WTC11 (cell line): ENCODE measurements around the gene SLC38A10. TPM values are rescaled to one million over a fixed set of nuclear protein-coding genes. Genes with fewer than 3 reads are reported as not detected.

ENCODE experiments used
- CBFB ChIP-seq: sonication (generic); formaldehyde crosslinking; IDR thresholded peaks from 2 replicates; pipeline ENCODE4 v1.8.1; 2022; ENCODE audit warnings: mild to moderate bottlenecking, low read depth, missing genetic modification reagents
- EMX1 ChIP-seq: fragments of 250-450 bp; sonication (Bioruptor Pico); IDR thresholded peaks from 2 replicates; pipeline ENCODE4 v1.8.0; 2021; ENCODE audit warnings: mild to moderate bottlenecking
- ESRRA ChIP-seq: sonication (generic); formaldehyde crosslinking; IDR thresholded peaks from 2 replicates; pipeline ENCODE4 v1.8.1; 2022; ENCODE audit warnings: mild to moderate bottlenecking, missing genetic modification reagents, borderline replicate concordance
- FOXK1 ChIP-seq: sonication (generic); formaldehyde crosslinking; IDR thresholded peaks from 2 replicates; pipeline ENCODE4 v1.8.0; 2022; ENCODE audit warnings: mild to moderate bottlenecking, moderate library complexity, missing genetic modification reagents
- FOXP1 ChIP-seq: sonication (generic); formaldehyde crosslinking; IDR thresholded peaks from 2 replicates; pipeline ENCODE4 v1.8.0; 2022; ENCODE audit warnings: missing genetic modification reagents, mild to moderate bottlenecking, moderate library complexity, borderline replicate concordance
- GABPB1 ChIP-seq: sonication (generic); formaldehyde crosslinking; IDR thresholded peaks from 2 replicates; pipeline ENCODE4 v1.8.1; 2023; ENCODE audit warnings: mild to moderate bottlenecking, missing genetic modification reagents
- HMGA2 ChIP-seq: fragments of 250-450 bp; sonication (Bioruptor Pico); IDR thresholded peaks from 2 replicates; pipeline ENCODE4 v1.4.0; 2021; ENCODE audit warnings: mild to moderate bottlenecking, moderate library complexity
- JUN ChIP-seq: sonication (generic); formaldehyde crosslinking; IDR thresholded peaks from 2 replicates; pipeline ENCODE4 v1.8.0; 2023; ENCODE audit warnings: mild to moderate bottlenecking, missing genetic modification reagents
- MXD4 ChIP-seq: fragments of 250-450 bp; sonication (Bioruptor Pico); IDR thresholded peaks from 2 replicates; pipeline ENCODE4 v1.8.0; 2021; ENCODE audit warnings: mild to moderate bottlenecking, moderate library complexity, borderline replicate concordance
- MYBL2 ChIP-seq: sonication (generic); formaldehyde crosslinking; IDR thresholded peaks from 2 replicates; pipeline ENCODE4 v1.8.1; 2023; ENCODE audit warnings: mild to moderate bottlenecking, moderate library complexity, missing genetic modification reagents
- NFATC4 ChIP-seq: fragments of 250-450 bp; sonication (Bioruptor Pico); IDR thresholded peaks from 2 replicates; pipeline ENCODE4 v1.9.0; 2021; ENCODE audit warnings: mild to moderate bottlenecking
- NFE2L1 ChIP-seq: sonication (generic); formaldehyde crosslinking; IDR thresholded peaks from 2 replicates; pipeline ENCODE4 v1.8.1; 2023; ENCODE audit warnings: missing genetic modification reagents
- NFYB ChIP-seq: sonication (generic); formaldehyde crosslinking; conservative IDR thresholded peaks from 2 replicates; pipeline ENCODE4 v1.8.0; 2022; ENCODE audit warnings: low read depth, missing genetic modification reagents
- NR1H2 ChIP-seq: sonication (generic); formaldehyde crosslinking; IDR thresholded peaks from 2 replicates; pipeline ENCODE4 v1.9.0; 2021; ENCODE audit warnings: mild to moderate bottlenecking, moderate library complexity, missing genetic modification reagents
- NR3C1 ChIP-seq: sonication (generic); formaldehyde crosslinking; conservative IDR thresholded peaks from 2 replicates; pipeline ENCODE4 v1.8.1; 2023; ENCODE audit warnings: low read depth, mild to moderate bottlenecking, missing genetic modification reagents
- SMAD3 ChIP-seq: sonication (generic); formaldehyde crosslinking; IDR thresholded peaks from 2 replicates; pipeline ENCODE4 v1.8.0; 2022; ENCODE audit warnings: missing genetic modification reagents, mild to moderate bottlenecking, borderline replicate concordance
- SOX15 ChIP-seq: fragments of 250-450 bp; sonication (Bioruptor Pico); IDR thresholded peaks from 2 replicates; pipeline ENCODE4 v1.9.0; 2021; ENCODE audit warnings: mild to moderate bottlenecking
- TEAD1 ChIP-seq: sonication (generic); formaldehyde crosslinking; IDR thresholded peaks from 2 replicates; pipeline ENCODE4 v1.8.0; 2022; ENCODE audit warnings: mild to moderate bottlenecking, missing genetic modification reagents
- ZBTB21 ChIP-seq: sonication (generic); formaldehyde crosslinking; IDR thresholded peaks from 2 replicates; pipeline ENCODE4 v1.8.1; 2023; ENCODE audit warnings: mild to moderate bottlenecking, missing genetic modification reagents, borderline replicate concordance
- ZNF232 ChIP-seq: sonication (generic); formaldehyde crosslinking; IDR thresholded peaks from 2 replicates; pipeline ENCODE4 v1.8.0; 2022; ENCODE audit warnings: mild to moderate bottlenecking, missing genetic modification reagents
- ZNF317 ChIP-seq: sonication (generic); formaldehyde crosslinking; IDR thresholded peaks from 2 replicates; pipeline ENCODE4 v1.8.1; 2023; ENCODE audit warnings: low read depth, mild to moderate bottlenecking, moderate library complexity, missing genetic modification reagents, borderline replicate concordance
- ZNF396 ChIP-seq: fragments of 250-450 bp; sonication (Bioruptor Pico); IDR thresholded peaks from 2 replicates; pipeline ENCODE4 v1.8.0; 2021; ENCODE audit warnings: mild to moderate bottlenecking, moderate library complexity, borderline replicate concordance
- ZNF416 ChIP-seq: fragments of 250-450 bp; sonication (Bioruptor Pico); IDR thresholded peaks from 2 replicates; pipeline ENCODE4 v1.9.0; 2021; ENCODE audit warnings: mild to moderate bottlenecking, inconsistent platforms
- total RNA-seq: library from RNA; stranded (reverse); gene quantifications from 3 replicates; pipeline ENCODE4 v1.2.3, GENCODE V29; 2021
- TF ChIP-seq, protein P1 (sequence below): fragments of 250-450 bp; sonication (Bioruptor Pico); conservative IDR thresholded peaks from 2 replicates; pipeline ENCODE4 v1.9.0; 2021; ENCODE audit warnings: mild to moderate bottlenecking
- TF ChIP-seq, protein P2 (sequence below): sonication (generic); formaldehyde crosslinking; IDR thresholded peaks from 2 replicates; pipeline ENCODE4 v1.8.0; 2023; ENCODE audit warnings: missing genetic modification reagents
- TF ChIP-seq, protein P3 (sequence below): fragments of 250-450 bp; sonication (Bioruptor Pico); IDR thresholded peaks from 2 replicates; pipeline ENCODE4 v1.8.0; 2021; ENCODE audit warnings: mild to moderate bottlenecking
- TF ChIP-seq, protein P4 (sequence below): sonication (generic); formaldehyde crosslinking; IDR thresholded peaks from 2 replicates; pipeline ENCODE4 v1.8.0; 2022; ENCODE audit warnings: mild to moderate bottlenecking, missing genetic modification reagents
- TF ChIP-seq, protein P5 (sequence below): sonication (generic); formaldehyde crosslinking; conservative IDR thresholded peaks from 2 replicates; pipeline ENCODE4 v1.8.1; 2022; ENCODE audit warnings: mild to moderate bottlenecking, missing genetic modification reagents
- TF ChIP-seq, protein P6 (sequence below): sonication (generic); formaldehyde crosslinking; IDR thresholded peaks from 2 replicates; pipeline ENCODE4 v1.8.0; 2022; ENCODE audit warnings: mild to moderate bottlenecking, missing genetic modification reagents
- TF ChIP-seq, protein P7 (sequence below): sonication (generic); formaldehyde crosslinking; IDR thresholded peaks from 2 replicates; pipeline ENCODE4 v1.8.1; 2023; ENCODE audit warnings: mild to moderate bottlenecking, moderate library complexity, missing genetic modification reagents
- TF ChIP-seq, protein P8 (sequence below): sonication (generic); formaldehyde crosslinking; IDR thresholded peaks from 2 replicates; pipeline ENCODE4 v1.8.1; 2022; ENCODE audit warnings: low read depth, missing genetic modification reagents, borderline replicate concordance

Gene SLC38A10
- total RNA-seq, 1 experiment from 2014 or later = 47.0 TPM

DNA sequence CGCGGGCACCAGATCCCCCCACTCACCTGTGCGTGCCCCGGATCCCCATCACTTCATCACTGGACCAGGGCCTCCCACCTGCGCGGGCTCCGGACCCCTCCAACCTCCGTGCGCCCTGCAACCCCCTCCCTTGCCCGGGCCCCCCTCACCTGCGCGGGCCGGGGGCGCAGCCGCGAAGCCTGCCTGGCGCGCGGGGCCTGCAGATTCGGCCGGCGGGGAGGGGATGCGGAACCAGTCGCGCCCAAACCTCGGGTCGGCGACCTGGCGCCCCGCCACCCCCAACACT, 72.5 kb downstream of the SLC38A10 start (continued):
- TF ChIP-seq, protein P1, sequence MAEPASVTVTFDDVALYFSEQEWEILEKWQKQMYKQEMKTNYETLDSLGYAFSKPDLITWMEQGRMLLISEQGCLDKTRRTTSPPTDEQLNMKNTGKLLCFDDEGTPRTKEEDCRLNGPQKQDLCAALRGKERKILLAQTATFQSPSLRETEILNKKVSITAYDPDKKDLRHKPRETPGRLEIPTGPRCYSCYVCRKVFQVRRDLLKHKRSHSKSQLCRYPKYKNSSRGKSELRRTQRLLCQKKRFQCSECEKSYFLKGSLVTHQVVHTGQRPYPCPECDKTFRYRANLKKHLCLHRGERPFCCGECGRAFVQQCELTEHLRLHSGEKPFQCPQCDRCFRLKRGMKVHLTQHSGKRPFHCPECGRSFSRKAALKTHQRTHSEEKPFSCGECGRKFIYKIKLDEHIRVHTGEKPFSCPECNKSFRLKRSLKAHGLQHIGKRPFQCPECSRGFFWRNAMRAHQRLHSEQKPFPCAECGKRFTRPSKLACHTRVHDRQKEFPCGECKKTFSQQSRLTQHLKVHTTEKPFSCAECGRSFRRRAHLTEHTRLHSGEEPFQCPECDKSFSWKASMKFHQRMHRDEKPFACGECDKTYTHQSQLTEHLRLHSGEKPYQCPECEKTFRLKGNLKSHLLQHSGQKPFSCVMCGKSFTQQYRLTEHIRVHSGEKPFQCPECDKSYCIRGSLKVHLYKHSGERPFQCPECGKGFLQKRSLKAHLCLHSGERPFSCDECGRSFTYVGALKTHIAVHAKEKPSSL (CRISPR knock-in tag) = no peak
- TF ChIP-seq HMGA2 (CRISPR knock-in tag) (no peak), FOXK1 (CRISPR knock-in tag) (0 out of 2 replicates have a peak, but pooled peaks have one; percentile 38), ZNF317 (CRISPR knock-in tag) (no peak; the same call in 1 of the 2 replicates), CBFB (no peak), NFATC4 (CRISPR knock-in tag) (no peak), FOXP1 (peak; percentile 52), SMAD3 (no peak; the same call in 1 of the 2 replicates), JUN (no peak), SOX15 (CRISPR knock-in tag) (no peak), NR3C1 (CRISPR knock-in tag) (no peak), ZNF416 (CRISPR knock-in tag) (no peak), ZNF232 (CRISPR knock-in tag) (no peak), NFYB (no peak), ZNF396 (CRISPR knock-in tag) (no peak), NR1H2 (CRISPR knock-in tag) (no peak), EMX1 (no peak), NFE2L1 (CRISPR knock-in tag) (no peak), ESRRA (CRISPR knock-in tag) (no peak), MYBL2 (0 out of 2 replicates have a peak, but pooled peaks have one; percentile 14), TEAD1 (CRISPR knock-in tag) (no peak), MXD4 (CRISPR knock-in tag) (no peak), ZBTB21 (CRISPR knock-in tag) (no peak), GABPB1 (CRISPR knock-in tag) (0 out of 2 replicates have a peak, but pooled peaks have one; percentile 39)
- TF ChIP-seq, protein P2, sequence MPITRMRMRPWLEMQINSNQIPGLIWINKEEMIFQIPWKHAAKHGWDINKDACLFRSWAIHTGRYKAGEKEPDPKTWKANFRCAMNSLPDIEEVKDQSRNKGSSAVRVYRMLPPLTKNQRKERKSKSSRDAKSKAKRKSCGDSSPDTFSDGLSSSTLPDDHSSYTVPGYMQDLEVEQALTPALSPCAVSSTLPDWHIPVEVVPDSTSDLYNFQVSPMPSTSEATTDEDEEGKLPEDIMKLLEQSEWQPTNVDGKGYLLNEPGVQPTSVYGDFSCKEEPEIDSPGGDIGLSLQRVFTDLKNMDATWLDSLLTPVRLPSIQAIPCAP (CRISPR knock-in tag) = no peak
- TF ChIP-seq, protein P3, sequence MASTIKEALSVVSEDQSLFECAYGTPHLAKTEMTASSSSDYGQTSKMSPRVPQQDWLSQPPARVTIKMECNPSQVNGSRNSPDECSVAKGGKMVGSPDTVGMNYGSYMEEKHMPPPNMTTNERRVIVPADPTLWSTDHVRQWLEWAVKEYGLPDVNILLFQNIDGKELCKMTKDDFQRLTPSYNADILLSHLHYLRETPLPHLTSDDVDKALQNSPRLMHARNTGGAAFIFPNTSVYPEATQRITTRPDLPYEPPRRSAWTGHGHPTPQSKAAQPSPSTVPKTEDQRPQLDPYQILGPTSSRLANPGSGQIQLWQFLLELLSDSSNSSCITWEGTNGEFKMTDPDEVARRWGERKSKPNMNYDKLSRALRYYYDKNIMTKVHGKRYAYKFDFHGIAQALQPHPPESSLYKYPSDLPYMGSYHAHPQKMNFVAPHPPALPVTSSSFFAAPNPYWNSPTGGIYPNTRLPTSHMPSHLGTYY = no peak
- TF ChIP-seq, protein P4, sequence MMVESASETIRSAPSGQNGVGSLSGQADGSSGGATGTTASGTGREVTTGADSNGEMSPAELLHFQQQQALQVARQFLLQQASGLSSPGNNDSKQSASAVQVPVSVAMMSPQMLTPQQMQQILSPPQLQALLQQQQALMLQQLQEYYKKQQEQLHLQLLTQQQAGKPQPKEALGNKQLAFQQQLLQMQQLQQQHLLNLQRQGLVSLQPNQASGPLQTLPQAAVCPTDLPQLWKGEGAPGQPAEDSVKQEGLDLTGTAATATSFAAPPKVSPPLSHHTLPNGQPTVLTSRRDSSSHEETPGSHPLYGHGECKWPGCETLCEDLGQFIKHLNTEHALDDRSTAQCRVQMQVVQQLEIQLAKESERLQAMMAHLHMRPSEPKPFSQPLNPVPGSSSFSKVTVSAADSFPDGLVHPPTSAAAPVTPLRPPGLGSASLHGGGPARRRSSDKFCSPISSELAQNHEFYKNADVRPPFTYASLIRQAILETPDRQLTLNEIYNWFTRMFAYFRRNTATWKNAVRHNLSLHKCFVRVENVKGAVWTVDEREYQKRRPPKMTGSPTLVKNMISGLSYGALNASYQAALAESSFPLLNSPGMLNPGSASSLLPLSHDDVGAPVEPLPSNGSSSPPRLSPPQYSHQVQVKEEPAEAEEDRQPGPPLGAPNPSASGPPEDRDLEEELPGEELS (CRISPR knock-in tag) = peak; percentile 46; the same call in 1 of the 2 replicates
- TF ChIP-seq, protein P5, sequence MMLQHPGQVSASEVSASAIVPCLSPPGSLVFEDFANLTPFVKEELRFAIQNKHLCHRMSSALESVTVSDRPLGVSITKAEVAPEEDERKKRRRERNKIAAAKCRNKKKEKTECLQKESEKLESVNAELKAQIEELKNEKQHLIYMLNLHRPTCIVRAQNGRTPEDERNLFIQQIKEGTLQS (CRISPR knock-in tag) = no peak
- TF ChIP-seq, protein P6, sequence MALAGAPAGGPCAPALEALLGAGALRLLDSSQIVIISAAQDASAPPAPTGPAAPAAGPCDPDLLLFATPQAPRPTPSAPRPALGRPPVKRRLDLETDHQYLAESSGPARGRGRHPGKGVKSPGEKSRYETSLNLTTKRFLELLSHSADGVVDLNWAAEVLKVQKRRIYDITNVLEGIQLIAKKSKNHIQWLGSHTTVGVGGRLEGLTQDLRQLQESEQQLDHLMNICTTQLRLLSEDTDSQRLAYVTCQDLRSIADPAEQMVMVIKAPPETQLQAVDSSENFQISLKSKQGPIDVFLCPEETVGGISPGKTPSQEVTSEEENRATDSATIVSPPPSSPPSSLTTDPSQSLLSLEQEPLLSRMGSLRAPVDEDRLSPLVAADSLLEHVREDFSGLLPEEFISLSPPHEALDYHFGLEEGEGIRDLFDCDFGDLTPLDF (CRISPR knock-in tag) = no peak
- TF ChIP-seq, protein P7, sequence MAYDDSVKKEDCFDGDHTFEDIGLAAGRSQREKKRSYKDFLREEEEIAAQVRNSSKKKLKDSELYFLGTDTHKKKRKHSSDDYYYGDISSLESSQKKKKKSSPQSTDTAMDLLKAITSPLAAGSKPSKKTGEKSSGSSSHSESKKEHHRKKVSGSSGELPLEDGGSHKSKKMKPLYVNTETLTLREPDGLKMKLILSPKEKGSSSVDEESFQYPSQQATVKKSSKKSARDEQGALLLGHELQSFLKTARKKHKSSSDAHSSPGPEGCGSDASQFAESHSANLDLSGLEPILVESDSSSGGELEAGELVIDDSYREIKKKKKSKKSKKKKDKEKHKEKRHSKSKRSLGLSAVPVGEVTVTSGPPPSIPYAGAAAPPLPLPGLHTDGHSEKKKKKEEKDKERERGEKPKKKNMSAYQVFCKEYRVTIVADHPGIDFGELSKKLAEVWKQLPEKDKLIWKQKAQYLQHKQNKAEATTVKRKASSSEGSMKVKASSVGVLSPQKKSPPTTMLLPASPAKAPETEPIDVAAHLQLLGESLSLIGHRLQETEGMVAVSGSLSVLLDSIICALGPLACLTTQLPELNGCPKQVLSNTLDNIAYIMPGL (CRISPR knock-in tag) = no peak
- TF ChIP-seq, protein P8, sequence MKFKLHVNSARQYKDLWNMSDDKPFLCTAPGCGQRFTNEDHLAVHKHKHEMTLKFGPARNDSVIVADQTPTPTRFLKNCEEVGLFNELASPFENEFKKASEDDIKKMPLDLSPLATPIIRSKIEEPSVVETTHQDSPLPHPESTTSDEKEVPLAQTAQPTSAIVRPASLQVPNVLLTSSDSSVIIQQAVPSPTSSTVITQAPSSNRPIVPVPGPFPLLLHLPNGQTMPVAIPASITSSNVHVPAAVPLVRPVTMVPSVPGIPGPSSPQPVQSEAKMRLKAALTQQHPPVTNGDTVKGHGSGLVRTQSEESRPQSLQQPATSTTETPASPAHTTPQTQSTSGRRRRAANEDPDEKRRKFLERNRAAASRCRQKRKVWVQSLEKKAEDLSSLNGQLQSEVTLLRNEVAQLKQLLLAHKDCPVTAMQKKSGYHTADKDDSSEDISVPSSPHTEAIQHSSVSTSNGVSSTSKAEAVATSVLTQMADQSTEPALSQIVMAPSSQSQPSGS (CRISPR knock-in tag) = no peak
